RWPE2 (cell line): ENCODE data around the gene MTARC1.

Source experiments
- ATAC-seq: fragments of 200-7000 bp; cut with Tn5 transposase; 3 replicates; pipeline ENCODE4 v1.9.1; 2021; ENCODE audit warnings: low read depth
- DNase-seq: peaks from one replicate; pipeline ENCODE4 v3.0.0-alpha.2; 2020; ENCODE audit warnings: low spot score
- H3K27ac ChIP-seq: fragments of 450-650 bp; 2 replicates; pipeline ENCODE4 v1.5.1; 2017; ENCODE audit warnings: mild to moderate bottlenecking; ENCODE audit not compliant: poor library complexity, severe bottlenecking
- H3K27me3 ChIP-seq: fragments of 250-450 bp; sonication (Bioruptor Pico); 2 replicates; pipeline ENCODE4 v1.5.1; 2021; ENCODE audit warnings: mild to moderate bottlenecking, moderate library complexity; ENCODE audit not compliant: insufficient read depth, poor library complexity, severe bottlenecking
- H3K36me3 ChIP-seq: fragments of 250-450 bp; sonication (Bioruptor Pico); 2 replicates; pipeline ENCODE4 v1.5.1; 2020; ENCODE audit warnings: low read depth, mild to moderate bottlenecking, moderate library complexity
- H3K4me1 ChIP-seq: fragments of 250-450 bp; sonication (Bioruptor Pico); 2 replicates; pipeline ENCODE4 v1.5.1; 2021; ENCODE audit warnings: mild to moderate bottlenecking, moderate library complexity; ENCODE audit not compliant: insufficient read depth, poor library complexity, severe bottlenecking
- H3K4me3 ChIP-seq: fragments of 250-450 bp; sonication (Bioruptor Pico); 2 replicates; pipeline ENCODE4 v1.5.1; 2021; ENCODE audit warnings: mild to moderate bottlenecking, moderate library complexity; ENCODE audit not compliant: severe bottlenecking
- H3K9me3 ChIP-seq: fragments of 250-450 bp; sonication (Bioruptor Pico); 2 replicates; pipeline ENCODE4 v1.5.1; 2021; ENCODE audit warnings: mild to moderate bottlenecking, moderate library complexity; ENCODE audit not compliant: severe bottlenecking
- TF ChIP-seq, protein P1 (sequence below): fragments of 450-650 bp; IDR thresholded peaks from one replicate; pipeline ENCODE4 v1.5.1; 2017; ENCODE audit warnings: mild to moderate bottlenecking, moderate library complexity; ENCODE audit not compliant: poor library complexity, severe bottlenecking

Gene MTARC1

GRCh38 chr1:220817907-220818306 lies 31.2 kb downstream of the MTARC1 start:
- Histone ChIP-seq H3K4me1 (no peaks in the 10 kb centered on the region), H3K27ac (no peak overlapping the region), H3K9me3 (no peaks in the 10 kb centered on the region), H3K27me3 (no peaks in the 10 kb centered on the region), H3K36me3 (no peaks in the 10 kb centered on the region), H3K4me3 (no peak overlapping the region)
- no peak for DNase-seq
- ATAC-seq, result no peak
- TF ChIP-seq, protein P1, sequence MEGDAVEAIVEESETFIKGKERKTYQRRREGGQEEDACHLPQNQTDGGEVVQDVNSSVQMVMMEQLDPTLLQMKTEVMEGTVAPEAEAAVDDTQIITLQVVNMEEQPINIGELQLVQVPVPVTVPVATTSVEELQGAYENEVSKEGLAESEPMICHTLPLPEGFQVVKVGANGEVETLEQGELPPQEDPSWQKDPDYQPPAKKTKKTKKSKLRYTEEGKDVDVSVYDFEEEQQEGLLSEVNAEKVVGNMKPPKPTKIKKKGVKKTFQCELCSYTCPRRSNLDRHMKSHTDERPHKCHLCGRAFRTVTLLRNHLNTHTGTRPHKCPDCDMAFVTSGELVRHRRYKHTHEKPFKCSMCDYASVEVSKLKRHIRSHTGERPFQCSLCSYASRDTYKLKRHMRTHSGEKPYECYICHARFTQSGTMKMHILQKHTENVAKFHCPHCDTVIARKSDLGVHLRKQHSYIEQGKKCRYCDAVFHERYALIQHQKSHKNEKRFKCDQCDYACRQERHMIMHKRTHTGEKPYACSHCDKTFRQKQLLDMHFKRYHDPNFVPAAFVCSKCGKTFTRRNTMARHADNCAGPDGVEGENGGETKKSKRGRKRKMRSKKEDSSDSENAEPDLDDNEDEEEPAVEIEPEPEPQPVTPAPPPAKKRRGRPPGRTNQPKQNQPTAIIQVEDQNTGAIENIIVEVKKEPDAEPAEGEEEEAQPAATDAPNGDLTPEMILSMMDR, result no peak

GRCh38 chr1:220818421-220819173 lies 31.9 kb downstream of the MTARC1 start:
- TF ChIP-seq, protein P1, result no peak
- ATAC-seq (no peak), DNase-seq (no peak)
- Histone ChIP-seq H3K27me3 (no peaks in the 10 kb centered on the region), H3K4me3 (no peak overlapping the region), H3K9me3 (no peaks in the 10 kb centered on the region), H3K4me1 (no peaks in the 10 kb centered on the region), H3K27ac (no peak overlapping the region), H3K36me3 (no peaks in the 10 kb centered on the region)

- ATAC-seq, result no peak
- H3K4me3 ChIP-seq, result no peak overlapping the region
Measured at GRCh38 chr1:220819467-220820026, 32.8 kb downstream of the MTARC1 start.

DNA sequence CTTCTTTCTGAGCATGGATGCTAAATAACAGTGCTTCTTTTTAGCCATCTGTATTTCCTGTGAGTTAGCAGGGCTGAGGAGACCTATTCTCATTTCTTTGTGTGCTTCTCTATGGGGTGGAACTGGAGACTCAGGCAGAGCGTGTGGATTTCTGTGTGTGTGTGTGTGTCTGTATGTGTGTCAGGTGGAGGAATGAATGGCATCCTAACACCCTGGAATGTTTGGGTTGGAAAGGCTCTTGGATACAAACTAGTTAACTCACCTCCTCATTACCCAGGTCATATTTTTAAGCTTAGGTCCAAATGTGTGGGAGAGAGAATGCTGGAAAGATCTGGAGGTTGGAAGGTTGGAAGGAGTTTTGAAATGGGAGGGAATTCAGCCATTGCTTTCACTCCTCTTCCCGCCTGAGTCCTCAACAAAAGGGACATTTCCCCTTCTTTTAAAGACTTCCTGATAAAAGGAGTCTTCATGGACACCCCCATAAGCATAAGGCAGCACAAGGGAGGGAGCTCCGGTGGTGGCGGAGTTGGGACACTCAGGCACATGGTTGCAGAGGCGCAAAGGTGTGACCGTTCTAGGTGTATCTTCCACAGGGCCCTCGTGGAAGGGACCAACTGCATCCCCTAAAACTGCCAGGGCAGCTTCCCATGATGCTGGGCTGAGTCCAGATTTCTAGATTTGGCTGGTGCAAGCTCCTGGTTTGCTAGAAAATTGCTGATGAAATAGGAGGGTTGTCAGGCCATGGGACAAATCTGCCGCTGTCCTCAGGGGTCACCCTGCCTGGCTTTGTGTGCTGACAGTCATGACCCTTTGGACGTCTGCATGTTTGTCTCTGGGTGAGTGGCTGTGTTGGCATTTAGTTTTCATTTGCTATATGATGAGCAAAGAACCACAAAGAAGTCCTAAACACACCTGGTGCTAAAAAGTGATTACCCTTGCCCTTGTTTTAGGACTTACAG lies 37.6 kb downstream of the MTARC1 start:
- Histone ChIP-seq H3K27ac (no peak overlapping the region), H3K27me3 (no peaks in the 10 kb centered on the region), H3K4me3 (no peak overlapping the region), H3K4me1 (no peaks in the 10 kb centered on the region), H3K36me3 (no peaks in the 10 kb centered on the region), H3K9me3 (no peaks in the 10 kb centered on the region)
- DNase-seq (no peak), ATAC-seq (no peak)
- TF ChIP-seq, protein P1, result no peak

More at GRCh38 chr1:220819467-220820026, 32.8 kb downstream of the MTARC1 start:
- Histone ChIP-seq H3K9me3 (no peaks in the 10 kb centered on the region), H3K27me3 (no peaks in the 10 kb centered on the region), H3K36me3 (no peaks in the 10 kb centered on the region), H3K4me1 (no peaks in the 10 kb centered on the region), H3K27ac (no peak overlapping the region)
- DNase-seq, result no peak
- TF ChIP-seq, protein P1, result no peak
